NCI-H345 treated with DMSO at 0.1 percent for 48 hours (cell line): ENCODE measurements around the gene GMCL1.

ENCODE experiments used
- DNase-seq: peaks from one replicate; lab custom pipeline; 2025; ENCODE audit not compliant: unreplicated experiment; lab: John Stamatoyannopoulos, UW

The GMCL1 gene

GRCh38 chr2:69923116-69923515, 93.7 kb downstream of the GMCL1 start:
- DNase-seq = no peak

- DNase-seq = no peak
These were observed 97.5 kb downstream of the GMCL1 start for GRCh38 chr2:69926849-69927515.
